Breast epithelium (tissue), 3 donors: ENCODE results near the gene CHD1L.

ENCODE experiments used
- CTCF ChIP-seq, 3 donors: fragments of 450-650 bp; IDR thresholded peaks; one replicate each; pipeline ENCODE4 v1.5.1; 2016 to 2017; ENCODE audit warnings: antibody characterized with exemption in 3 of 3, mild to moderate bottlenecking in 3 of 3, moderate library complexity in 3 of 3
- POLR2A ChIP-seq: fragments of 450-650 bp; IDR thresholded peaks from one replicate; pipeline ENCODE4 v1.6.1; 2016; ENCODE audit warnings: antibody characterized with exemption, mild to moderate bottlenecking, moderate library complexity
- POLR2AphosphoS5 ChIP-seq, 3 donors: sonication (generic); formaldehyde crosslinking; IDR thresholded peaks; one replicate each; pipeline ENCODE4 v1.6.1; 2017; ENCODE audit warnings: antibody characterized with exemption in 3 of 3

- TF ChIP-seq POLR2AphosphoS5 (IDR thresholded peaks at IDR 0.05) (no peak), CTCF (IDR thresholded peaks at IDR 0.05) (no peak), POLR2A (no peak)
Observed at GRCh38 chr1:147236959-147237791, 5.3 kb upstream of the CHD1L start.
